ENCODE measurements around the gene TXLNA. TPM values are rescaled to one million over a fixed set of nuclear protein-coding genes. Genes with fewer than 3 reads are reported as not detected.

TXLNA gene
- polyA plus RNA-seq, 2 of the 4 experiments (the other 2 are of a cell fraction) = 22.5 to 25.0 TPM

- Histone ChIP-seq H3K4me2 (peak overlapping the region; percentile 81; the same call in 2 of the 3 replicates), H3K4me1 (peaks cover 23% of the 10 kb centered on the region), H3K27ac (peak overlapping the region; percentile 21 to 94; a peak in 3 of 6 replicates), H3K9me3 (no peaks in the 10 kb centered on the region), H3K4me3 (no peak overlapping the region)
- DNase-seq (ENCODE audit: low read depth in 1 of 2, low spot score in 1 of 2) = peak in 1 of 2 experiments; percentile 32
- ChIA-PET CTCF (interaction anchor here (0.6 to 4.8 kb wide), 4 partner anchors 11 to 75 kb away, joined by 3 to 27 read pairs (median 4); no protein-coding TSS in a partner anchor), POLR2A (interaction anchor here (3.4 kb wide), 1 partner anchor 94 kb away, joined by 16 read pairs; the partner anchor contains the start of gene MARCKSL1)
- TF ChIP-seq HDAC2 (IDR thresholded peaks at IDR 0.05) (no peak), TP53 (CRISPR knock-in tag; IDR thresholded peaks at IDR 0.05) (no peak), HOXB5 (CRISPR knock-in tag; IDR thresholded peaks at IDR 0.05) (no peak), ZNF302 (CRISPR knock-in tag; IDR thresholded peaks at IDR 0.05) (no peak), ELK1 (IDR thresholded peaks at IDR 0.05; ENCODE audit: low read depth, low read length) (no peak), ZFP36 (IDR thresholded peaks at IDR 0.05; ENCODE audit: borderline replicate concordance, partially characterized antibody) (no peak), CBX8 (IDR thresholded peaks at IDR 0.05) (no peak), ATOH8 (CRISPR knock-in tag; IDR thresholded peaks at IDR 0.05; ENCODE audit: low read depth) (no peak), NR3C1 (IDR thresholded peaks at IDR 0.05) (no peak), CBX2 (IDR thresholded peaks at IDR 0.05; ENCODE audit: borderline replicate concordance, low read depth) (no peak), ZC3H11A (IDR thresholded peaks at IDR 0.05) (no peak), CTCF (IDR thresholded peaks at IDR 0.05) (no peak), HOXB13 (CRISPR knock-in tag; IDR thresholded peaks at IDR 0.05; ENCODE audit: low read depth) (no peak), HMGXB4 (CRISPR knock-in tag; IDR thresholded peaks at IDR 0.05; ENCODE audit: borderline replicate concordance) (no peak), EP300 (IDR thresholded peaks at IDR 0.05) (no peak), TFCP2L1 (CRISPR knock-in tag; IDR thresholded peaks at IDR 0.05) (no peak), BCL3 (IDR thresholded peaks at IDR 0.05) (no peak), RARB (CRISPR knock-in tag; IDR thresholded peaks at IDR 0.05) (no peak)
- WGBS (ENCODE audit: missing lambda C conversion rate) = 30% methylated on average over 7 of the region's 7 CpGs
- no peak for FAIRE-seq
- ATAC-seq = no peak
These were observed 62.9 kb downstream of the TXLNA start for GRCh38 chr1:32242341-32242851.

GRCh38 chr1:32246888-32247273 lies 67.4 kb downstream of the TXLNA start, which contains the start of gene FAM167B:
TSS of gene FAM167B (plus strand) at chr1:32247222. CDS start at chr1:32247422, 200 bp downstream.
- TF ChIP-seq FOXS1 (CRISPR knock-in tag; IDR thresholded peaks at IDR 0.05) (no peak), ELK1 (IDR thresholded peaks at IDR 0.05; ENCODE audit: low read depth, low read length) (no peak), CBX2 (IDR thresholded peaks at IDR 0.05; ENCODE audit: borderline replicate concordance, low read depth) (no peak), RARB (CRISPR knock-in tag; IDR thresholded peaks at IDR 0.05) (no peak), HDAC2 (IDR thresholded peaks at IDR 0.05) (no peak)
- 59% methylated on average over 3 of the region's 3 CpGs for WGBS (ENCODE audit: missing lambda C conversion rate)

More at GRCh38 chr1:32246888-32247273, 67.4 kb downstream of the TXLNA start, which contains the start of gene FAM167B:
- peak within 1 kb of the TSS in 1 of 2 experiments; percentile 30; a peak in 2 of 6 replicates for H3K27ac ChIP-seq
- H3K4me2 ChIP-seq = no peak within 1 kb of the TSS
- ATAC-seq = no peak
- ChIA-PET CTCF (interaction anchor here (1.1 to 7.7 kb wide), 9 partner anchors 9 to 70 kb away, joined by 3 to 96 read pairs (median 7); no protein-coding TSS in a partner anchor), POLR2A (no interaction called here)
- no peak for DNase-seq (ENCODE audit: low read depth in 1 of 2, low spot score in 1 of 2)
- H3K4me3 ChIP-seq = no peak within 1 kb of the TSS
- peaks cover 15% of the 10 kb centered on the region for H3K4me1 ChIP-seq
- no peak for FAIRE-seq
- H3K9me3 ChIP-seq = no peaks in the 10 kb centered on the region

All from A549 (cell line).